NCI-H146 (cell line): ENCODE measurements around the gene ULBP1.
"Not testable (repeated sequence)": the region's sequence is repeated elsewhere in the genome, so short reads cannot be mapped to it uniquely, and the experiment has no call there.

Experiments
- DNase-seq: peaks from one replicate; lab custom pipeline; 2025; lab: John Stamatoyannopoulos, UW

ULBP1 gene

GRCh38 chr6:149953390-149953789, 10.4 kb upstream of the ULBP1 start:
- not testable (repeated sequence) for DNase-seq

DNA sequence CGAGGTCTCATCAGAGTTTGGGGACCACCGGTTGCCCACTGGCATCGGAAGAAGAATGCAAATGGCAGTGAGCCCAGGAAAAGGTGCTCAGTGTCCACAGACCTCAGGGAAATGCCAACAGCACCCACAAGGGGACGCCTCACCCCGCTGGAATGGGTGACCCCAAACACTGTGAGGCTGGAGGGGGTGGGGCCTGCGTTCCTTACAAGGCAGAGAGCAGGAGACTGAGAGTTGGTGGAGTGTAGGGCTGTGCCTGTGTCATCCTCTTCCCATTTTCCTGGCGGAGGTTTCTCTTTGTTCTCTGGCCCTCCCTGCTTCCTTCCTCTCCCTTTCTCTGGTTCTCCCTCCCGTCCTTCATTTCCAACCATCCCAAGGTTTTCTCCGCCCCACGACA, 9.8 kb upstream of the ULBP1 start:
- DNase-seq: not testable (repeated sequence)

- DNase-seq: not testable (repeated sequence)
Observed at GRCh38 chr6:149954328-149954983, 9.3 kb upstream of the ULBP1 start.

DNA sequence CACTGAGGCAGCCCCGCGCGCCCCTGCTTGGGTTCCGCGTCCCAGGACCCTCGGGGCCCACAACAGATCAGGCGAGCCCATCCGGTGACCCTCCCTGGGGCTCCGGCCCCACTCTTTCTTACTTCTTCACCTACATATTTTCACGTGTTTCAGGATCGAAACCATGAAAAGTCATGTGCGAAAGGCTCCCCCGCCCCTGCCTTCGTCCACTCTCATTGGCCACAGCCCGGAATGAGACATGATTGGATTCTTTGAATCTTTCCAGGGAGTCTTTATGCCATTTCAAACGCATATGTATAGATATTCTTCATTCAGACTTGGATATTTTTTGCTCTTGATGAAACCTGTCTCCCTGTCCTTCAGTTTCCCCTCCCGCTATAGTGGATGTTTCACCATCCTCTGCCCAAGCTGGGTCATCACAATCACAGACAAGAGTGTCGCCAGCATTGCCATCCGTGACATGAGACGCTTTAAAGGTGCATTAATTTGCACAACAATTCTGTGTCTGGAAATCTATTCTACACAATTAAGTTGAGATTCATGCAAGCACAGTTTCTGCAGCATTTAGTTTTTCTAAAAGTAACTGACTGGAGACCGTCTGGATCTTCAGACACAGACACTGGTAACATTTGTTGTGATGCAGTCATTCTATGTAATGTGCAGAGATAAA, 8.6 kb upstream of the ULBP1 start:
- not testable (repeated sequence) for DNase-seq

GRCh38 chr6:149955654-149956317, 8.0 kb upstream of the ULBP1 start:
- not testable (repeated sequence) for DNase-seq

DNA sequence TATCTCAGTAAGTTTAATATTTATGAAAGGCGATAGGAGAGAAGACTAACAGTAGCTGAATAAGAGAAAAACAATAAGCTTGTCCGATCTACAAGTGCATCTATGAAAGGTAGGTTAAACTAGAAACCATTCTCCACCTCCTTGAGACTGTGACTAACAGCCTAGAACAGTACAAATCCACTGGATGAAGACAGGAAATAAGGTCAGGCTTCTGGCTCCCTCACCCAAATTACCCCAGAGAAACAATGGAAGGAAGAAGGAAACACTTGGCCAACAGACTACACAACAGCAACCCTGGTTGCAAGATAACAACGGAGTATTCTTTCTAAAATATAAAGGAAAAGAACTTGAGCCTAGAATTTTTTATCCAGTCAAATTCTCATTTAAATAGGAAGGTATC, 5.6 kb upstream of the ULBP1 start:
- DNase-seq: not testable (repeated sequence)

DNA sequence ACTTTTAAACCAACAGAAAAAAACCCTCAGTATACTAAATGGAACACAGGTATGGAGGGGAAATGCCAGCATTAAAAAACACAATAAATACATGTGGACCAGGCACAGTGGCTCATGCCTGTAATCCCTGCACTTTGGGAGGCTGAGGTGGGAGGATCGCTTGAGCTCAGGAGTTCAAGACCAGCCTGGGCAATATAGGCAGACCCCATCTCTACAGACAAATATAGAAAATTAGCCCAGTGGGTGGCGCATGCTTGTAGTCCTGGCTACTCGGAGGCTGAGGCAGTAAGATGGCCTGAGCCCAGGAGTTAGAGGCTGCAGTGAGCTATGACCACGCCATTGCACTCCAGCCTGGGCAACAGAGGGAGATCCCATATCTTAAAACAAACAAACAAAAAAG, 3.9 kb upstream of the ULBP1 start:
- DNase-seq: not testable (repeated sequence)

DNA sequence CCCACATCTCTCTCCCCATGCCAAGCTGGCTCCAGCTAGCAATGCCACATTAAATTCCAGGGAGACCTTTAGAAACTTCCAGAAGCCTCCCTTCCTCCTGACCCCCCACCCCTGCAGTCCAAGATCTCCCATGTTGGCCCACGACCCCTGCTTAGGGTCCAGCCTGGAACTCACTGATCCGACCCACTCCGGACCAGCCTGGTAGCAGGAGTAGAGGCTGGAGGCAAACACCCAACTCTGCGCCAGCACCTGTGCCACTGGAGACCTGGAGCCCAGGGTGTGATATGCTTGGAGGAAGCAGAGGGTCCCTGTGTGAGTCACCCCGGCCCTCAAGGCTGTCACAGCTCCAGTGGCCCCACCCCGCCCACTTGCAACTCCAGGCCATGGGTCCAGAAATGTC, 3.3 kb upstream of the ULBP1 start:
- no peak for DNase-seq

GRCh38 chr6:149961728-149962425, 1.9 kb upstream of the ULBP1 start:
- peak; percentile 43 for DNase-seq

DNA sequence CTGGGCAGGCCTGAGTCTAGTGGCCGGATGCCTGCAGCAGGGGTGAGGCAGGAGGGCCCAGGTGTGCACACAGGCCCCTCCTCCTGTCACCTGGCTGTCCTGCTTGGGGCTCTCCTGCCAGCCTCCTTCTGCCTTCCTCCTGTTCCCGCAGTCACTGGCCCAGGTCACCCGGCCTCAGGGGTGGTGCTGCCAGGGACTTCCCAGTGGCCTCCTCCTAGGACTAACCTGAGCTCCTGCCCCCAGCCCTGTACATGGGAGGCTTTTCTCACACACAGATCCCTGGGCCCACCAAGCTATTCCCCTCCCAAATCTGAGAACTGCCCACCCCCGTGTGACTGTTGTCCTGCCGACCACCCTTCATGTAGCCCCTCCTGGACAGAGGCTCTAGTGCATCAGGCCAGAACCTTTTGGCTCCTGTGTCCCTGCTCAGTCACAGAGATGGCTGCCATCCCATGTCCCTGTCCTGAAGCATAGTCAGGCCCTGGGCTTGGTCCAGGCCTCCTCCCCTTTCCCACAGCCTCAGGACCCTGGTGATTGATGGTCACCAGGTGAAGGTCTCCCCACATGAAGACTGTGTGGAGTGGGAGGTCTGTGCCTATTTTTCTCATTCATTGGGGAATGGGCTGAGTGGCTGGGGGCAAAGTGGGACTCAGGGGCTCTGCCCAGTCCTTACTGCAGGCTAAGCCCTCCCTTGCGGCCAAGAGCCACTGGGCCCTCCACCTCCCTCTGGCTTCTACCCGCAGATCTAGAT, 1.1 kb upstream of the ULBP1 start:
- no peak for DNase-seq

- DNase-seq: peak; percentile 76
Observed at GRCh38 chr6:149963212-149963461, 606 bp upstream of the ULBP1 start.

DNA sequence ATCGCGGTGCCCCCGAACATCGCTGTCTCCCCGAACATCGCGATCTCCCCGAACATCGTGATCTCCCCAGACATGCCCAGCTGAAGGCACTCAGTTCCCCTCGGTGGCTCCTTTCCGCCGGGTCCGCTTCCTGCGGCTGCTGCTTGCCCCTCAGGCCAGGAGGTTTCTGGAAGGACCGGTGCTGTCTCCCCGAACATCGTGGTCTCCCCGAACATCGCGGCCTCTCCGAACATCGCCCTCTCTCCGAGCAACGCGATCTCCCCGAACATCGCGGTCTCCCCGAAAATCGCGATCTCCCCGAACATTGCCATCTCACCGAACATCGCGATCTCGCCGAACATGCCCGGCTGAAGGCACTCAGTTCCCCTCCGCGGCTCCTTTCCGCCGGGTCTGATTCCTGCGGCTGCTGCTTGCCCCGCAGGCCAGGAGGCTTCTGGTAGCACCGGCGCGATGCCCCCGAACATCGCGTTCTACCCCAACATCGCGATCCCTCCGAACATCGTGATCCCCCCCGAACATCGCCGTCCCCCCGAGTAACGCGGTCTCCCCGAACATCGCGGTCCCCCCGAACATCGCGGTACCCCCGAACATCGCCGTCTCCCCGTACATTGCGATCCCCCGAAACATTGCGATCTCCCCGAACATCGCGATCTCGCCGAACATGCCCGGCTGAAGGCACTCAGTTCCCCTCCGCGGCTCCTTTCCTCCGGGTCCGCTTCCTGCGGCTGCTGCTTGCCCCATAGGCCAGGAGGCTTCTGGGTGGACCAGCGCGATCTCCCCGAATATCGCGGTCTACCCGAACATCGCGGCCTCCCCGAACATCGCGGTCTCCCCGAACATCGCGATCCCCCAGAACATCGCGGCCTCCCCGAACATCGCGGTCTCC, 808 bp downstream of the ULBP1 start:
- no peak for DNase-seq

DNA sequence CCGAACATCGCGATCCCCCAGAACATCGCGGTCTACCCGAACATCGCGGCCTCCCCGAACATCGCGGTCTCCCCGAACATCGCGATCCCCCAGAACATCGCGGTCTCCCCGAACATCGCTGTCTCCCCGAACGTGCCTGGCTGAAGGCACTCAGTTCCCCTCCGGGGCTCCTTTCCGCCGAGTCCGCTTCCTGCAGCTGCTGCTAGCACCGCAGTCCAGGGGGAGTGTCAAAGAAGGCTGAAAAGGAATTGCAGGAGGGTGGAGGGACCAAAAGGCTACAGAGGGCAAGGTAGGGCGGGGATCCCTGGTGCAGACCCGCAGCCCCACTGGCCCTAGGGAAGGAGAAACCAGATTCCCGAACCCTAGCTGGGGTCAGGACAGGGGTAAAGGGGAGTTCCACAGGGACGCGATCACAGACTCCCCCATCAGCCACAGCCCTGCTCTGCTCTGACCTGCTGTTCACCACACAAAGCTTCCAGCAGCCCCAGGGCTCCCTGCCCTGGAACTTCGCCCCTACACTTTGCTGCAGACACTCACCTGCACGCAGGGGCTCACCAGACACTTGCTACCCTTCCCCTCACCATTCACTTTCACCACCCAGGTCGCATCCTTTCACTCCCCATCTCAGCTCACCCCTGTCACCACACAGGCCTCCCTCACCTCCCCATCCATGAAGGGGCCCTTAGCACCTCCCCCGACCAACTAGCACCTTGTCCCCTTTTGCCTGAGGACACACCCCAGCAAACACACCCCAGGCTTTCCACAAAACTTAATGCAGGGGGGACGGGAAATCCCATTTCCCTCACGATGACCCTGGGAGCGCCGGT, 1.7 kb downstream of the ULBP1 start:
- peak; percentile 31 for DNase-seq

- DNase-seq: not testable (repeated sequence)
Observed at GRCh38 chr6:149966319-149966718, 2.6 kb downstream of the ULBP1 start.

- DNase-seq: no peak
Observed at GRCh38 chr6:149967591-149967990, 3.8 kb downstream of the ULBP1 start.

DNA sequence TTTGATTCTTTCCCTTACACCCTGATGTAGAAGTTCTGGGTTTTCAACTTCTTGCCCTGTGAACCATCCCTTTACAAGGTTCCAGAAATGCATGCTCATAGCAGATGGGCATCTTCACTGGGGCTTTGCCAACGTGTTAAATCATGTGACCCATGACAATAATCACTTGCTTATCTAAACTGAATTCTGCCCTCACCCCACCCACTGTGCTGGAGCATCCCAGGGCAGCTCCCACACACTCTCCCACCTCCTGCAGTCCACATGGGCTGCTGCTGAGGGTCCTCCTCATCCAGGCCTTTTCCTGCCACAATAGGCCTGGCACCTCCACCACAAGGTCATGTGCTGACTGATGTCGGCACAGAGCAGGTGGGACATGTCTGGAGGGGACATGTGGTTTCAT, 4.3 kb downstream of the ULBP1 start:
- not testable (repeated sequence) for DNase-seq

- not testable (repeated sequence) for DNase-seq
Observed at GRCh38 chr6:149968909-149969308, 5.2 kb downstream of the ULBP1 start.

GRCh38 chr6:149969635-149970034, 5.9 kb downstream of the ULBP1 start:
- DNase-seq: no peak

GRCh38 chr6:149974394-149974793, 10.7 kb downstream of the ULBP1 start:
- DNase-seq: not testable (repeated sequence)

GRCh38 chr6:149974825-149975224, 11.1 kb downstream of the ULBP1 start:
- no peak for DNase-seq
